Left kidney (tissue), 2 donors: ENCODE results near the gene SEC31B. TPM values are rescaled to one million over a fixed set of nuclear protein-coding genes. Genes with fewer than 3 reads are reported as not detected.

Source experiments
- DNase-seq: peaks from one replicate; pipeline ENCODE4 v3.0.0-alpha.2; 2013
- polyA plus RNA-seq: library from polyadenylated mRNA; unstranded; fragments of 120-200 nt; gene quantifications from one replicate; pipeline ENCODE4 v1.2.1, GENCODE V29; 2013; ENCODE audit not compliant: insufficient read length

The SEC31B gene
- polyA plus RNA-seq, 1 donor = 29.6 TPM

GRCh38 chr10:100529475-100530298 is 10.0 kb upstream of the SEC31B start, which contains the start of gene NDUFB8:
TSS of gene NDUFB8 (minus strand) at chr10:100529871. CDS start at chr10:100529851, 20 bp downstream.
- DNase-seq = peak; percentile 93

DNA sequence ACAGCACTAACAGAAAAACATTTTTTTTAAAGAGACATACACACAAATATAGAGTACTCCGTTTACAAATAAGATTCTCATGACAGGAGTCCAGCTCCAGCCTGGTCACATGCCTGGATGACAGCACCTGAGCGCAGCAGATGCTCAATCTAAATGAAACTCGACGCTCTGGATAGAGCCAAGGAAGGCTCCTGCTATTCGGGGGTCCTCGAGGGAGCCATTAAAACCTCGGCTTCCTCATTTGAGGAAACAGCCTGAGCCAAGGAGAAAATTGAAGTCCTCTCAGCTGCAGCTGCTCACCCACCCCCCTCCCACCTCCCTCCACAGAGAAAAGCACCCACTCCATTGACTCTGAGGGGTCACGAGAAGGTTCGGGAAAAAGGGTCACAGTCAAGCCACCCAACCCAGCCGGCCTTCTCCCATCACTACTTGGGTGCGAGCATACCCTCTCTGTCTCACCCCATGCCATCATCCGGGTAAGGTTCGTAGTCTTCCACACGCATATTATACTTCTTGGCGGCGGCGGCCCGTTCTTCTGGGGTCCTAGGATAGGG is 9.3 kb upstream of the SEC31B start:
- DNase-seq = no peak

DNA sequence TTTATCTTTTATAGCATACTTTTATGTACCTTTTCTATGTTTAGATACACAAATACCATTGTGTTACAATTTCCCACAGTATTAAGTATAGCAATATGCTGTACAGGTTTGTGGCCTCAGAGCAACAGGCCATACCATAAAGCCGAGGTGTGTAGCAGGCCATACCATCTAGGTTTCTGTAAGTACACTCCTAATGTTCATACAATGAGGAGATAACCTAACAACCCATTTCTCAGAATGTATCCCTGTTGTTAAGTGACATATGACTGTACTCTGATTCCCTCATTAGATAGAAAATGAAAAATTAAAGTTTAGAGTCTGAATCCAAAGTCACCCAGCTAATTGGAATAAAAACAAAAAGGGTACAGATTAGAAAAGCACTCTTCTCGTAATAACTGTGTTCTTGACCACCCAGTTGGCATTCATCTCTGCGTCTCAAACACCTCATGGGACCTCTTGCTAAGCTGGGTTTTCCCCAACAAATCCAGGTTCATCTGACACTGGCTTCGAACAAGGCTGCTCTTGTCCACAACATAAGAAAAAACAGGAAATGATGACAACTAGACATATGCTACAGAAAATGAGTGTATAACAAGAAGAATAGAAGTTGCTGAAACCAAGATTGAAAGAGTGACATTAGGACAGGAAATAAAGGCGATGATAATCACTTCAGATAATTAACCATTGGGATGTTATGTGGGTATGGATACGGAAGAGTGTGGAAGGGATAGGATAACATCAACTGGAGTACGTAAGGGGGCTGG is 8.6 kb upstream of the SEC31B start:
- DNase-seq = no peak

- DNase-seq = no peak
Measured at GRCh38 chr10:100524638-100525037, 5.0 kb upstream of the SEC31B start.

- no peak for DNase-seq
Measured at GRCh38 chr10:100524206-100524605, 4.5 kb upstream of the SEC31B start.

DNA sequence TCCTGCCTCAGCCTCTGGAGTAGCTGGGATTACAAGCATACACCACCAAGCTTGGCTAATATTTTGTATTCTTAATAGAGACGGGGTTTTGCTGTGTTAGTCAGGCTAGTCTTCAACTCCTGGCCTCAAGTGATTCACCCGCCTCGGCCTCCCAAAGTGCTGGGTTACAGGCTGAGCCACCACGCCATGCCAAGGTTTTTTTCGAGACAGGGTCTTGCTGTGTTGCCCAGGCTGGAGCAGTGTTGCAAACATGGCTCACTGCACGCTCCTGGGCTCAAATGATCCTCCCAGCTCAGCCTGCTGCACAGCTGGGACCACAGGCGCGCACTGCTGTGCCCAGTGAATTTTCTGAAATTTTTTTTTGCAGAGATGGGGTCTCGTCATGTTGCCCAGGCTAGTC is 3.3 kb upstream of the SEC31B start:
- no peak for DNase-seq

DNA sequence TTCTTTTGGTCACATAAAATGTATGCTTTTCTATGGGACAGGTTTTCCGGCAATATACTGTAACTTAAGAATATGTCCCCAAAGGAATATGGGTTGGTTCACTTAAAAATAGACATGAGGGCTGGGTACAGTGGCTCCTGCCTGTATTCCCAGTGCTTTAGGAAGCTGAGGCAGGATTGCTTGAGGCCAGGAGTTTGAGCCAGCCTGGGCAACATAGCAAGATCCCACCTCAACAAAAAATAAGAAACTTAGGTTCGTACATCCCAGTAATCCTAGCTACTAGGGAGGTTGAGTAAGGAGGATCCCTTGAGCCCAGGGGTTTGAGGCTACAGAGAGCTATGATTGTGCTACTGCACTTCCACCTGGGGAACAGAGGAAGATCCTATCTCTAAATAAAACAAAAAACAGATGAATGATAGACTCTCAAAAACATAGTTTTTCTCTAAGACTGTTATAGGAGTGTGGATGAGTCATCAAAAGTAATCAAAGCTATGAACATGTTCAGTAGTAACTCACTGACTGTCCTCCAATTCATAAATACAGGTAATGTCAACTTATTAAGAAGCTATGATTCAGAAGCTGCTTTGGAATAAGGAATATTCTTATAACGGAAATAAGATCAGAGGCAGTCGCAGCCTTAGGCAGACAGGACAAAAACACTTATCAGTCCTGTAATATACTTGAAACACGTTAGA is 2.6 kb upstream of the SEC31B start:
- no peak for DNase-seq

DNA sequence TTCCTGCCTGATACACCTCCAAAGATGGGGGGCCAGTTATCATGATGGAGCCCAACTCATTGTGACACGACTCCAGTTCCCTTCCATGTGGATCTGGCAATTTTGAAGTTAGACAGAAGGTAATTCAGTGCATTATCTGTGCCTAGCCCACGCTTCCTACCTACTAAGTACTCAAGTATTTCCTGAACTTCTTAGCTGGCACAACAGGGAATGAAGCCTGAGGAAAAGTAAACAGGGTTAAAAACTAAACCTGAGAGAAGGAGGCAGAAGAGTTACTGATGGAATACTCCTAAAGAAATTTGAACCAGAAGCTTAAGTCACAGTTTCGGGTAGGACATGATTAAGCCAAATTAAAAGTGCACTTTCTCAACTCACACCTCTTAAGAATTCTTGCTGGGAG is 1.1 kb upstream of the SEC31B start:
- DNase-seq = no peak

DNA sequence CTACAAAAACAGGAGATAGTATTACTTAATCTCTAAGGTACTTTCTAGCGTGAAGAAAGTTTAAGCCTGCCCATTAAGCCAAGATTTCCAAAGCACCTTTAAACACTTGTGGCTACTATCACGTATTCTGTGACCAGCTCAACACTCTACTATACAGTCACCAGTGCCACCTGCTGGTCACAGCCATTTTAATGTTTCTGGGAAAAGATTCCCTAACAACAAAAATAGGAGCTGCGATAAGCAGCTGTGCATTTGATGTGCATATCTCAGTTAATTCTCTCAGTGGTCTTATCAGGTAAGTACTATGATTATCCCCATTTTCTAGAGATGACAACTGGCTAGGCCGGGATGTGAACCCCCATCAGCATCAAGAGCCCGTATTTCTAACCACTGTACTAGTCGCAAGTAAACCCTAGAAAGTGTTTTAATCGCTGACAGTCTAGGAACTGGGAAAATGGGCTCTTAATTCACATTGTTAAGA is 860 bp downstream of the SEC31B start:
- peak; percentile 84 for DNase-seq

GRCh38 chr10:100516847-100517246 is 2.8 kb downstream of the SEC31B start:
- no peak for DNase-seq

DNA sequence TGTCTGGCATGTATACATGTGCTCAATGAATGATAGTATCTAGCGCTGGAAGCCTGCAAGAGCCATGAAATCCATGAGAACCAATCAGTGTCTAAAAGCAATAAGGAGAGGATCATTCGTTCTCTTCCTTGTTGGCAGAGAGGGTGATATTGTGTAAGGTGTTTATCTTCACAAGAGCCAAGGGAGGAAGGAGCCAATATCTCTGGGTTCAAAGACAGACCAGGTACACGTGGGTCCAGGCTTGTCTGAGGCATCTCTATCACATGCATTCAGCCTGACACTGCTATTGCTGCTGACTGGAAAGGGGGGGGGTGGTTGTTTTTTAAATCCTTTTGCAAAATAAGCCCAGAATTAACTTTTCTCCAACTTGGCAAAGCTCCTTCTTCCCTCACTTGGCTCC is 4.0 kb downstream of the SEC31B start:
- no peak for DNase-seq

DNA sequence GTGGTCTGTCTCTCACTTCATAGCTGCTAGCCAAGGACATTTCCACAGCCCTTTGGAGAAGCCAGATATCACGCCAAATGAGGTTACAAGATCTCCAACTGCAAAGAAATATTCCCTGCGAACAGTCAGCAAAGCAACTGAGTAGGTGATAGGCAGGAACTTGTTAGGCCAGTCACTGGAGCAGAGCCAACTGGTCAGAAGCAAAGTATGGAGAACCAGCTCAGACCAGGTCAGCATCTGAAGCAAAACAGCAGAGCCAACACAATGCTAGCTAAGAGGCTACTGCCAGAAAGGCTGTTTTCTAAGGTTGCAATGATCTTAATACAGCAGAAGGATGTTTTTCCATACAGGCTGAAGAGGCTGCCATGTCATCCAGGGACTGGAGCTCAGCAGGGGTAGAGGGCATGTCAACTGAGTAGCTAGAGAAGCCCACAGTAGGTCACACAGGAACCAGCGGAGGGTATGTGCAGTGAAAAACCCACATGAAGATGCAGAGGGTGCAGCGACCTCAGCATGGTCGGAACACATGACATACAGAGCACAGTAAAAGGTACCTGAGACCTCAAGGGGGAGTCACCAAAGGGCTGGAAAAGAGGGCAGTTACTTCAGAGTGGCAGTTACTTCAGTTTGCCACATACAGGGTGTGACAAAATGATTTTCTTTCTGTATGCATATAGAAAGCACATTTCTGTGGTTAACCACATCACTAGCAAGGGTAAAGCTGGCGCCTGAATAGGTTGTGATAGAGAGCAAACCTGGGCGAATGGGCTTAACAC is 8.9 kb downstream of the SEC31B start:
- no peak for DNase-seq

GRCh38 chr10:100509241-100509840 is 10.3 kb downstream of the SEC31B start:
- no peak for DNase-seq

- DNase-seq = no peak
Measured at GRCh38 chr10:100508691-100509150, 10.9 kb downstream of the SEC31B start.

DNA sequence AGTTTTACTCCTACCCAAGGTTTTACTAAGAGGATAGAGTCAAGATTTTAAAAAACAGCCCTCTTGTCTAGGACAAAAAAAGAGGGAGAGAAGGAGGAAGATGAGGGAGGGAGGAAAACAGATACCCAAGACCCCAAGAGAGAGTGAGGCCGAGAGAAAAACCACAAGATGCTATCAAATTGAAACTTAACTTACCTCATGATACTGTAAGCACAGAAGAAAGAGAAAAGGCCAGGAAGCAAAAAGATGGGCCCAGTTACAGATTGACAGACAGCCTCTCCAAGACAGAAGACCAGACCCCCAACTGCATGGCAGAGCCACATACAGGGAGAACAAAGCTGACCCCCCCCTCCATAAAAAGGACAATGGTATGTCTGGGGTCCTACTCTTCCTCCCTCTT is 11.4 kb downstream of the SEC31B start:
- DNase-seq = no peak

GRCh38 chr10:100507357-100507732 is 12.3 kb downstream of the SEC31B start:
- no peak for DNase-seq

- DNase-seq = no peak
Measured at GRCh38 chr10:100506596-100507356, 12.9 kb downstream of the SEC31B start.

- DNase-seq = no peak
Measured at GRCh38 chr10:100505164-100505563, 14.5 kb downstream of the SEC31B start.

DNA sequence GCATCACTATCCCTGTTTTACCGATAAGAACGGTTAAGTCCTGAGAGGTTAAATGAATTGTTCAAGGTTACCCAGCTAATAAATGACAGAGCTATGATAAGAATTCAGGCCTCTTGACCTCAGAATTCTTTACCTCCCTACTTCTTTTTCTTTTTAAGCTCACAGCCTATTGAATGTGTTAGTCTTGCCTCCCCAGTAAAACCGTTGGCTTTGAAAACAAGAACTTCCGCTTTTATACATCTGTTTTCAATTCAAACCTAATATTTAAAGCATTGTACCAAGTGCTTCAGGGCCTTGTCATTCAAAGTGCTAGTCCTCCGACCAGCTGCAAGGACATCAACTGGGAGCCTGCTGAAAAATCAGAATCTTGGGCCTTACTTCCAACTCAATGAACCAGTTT is 15.6 kb downstream of the SEC31B start:
- DNase-seq = no peak

DNA sequence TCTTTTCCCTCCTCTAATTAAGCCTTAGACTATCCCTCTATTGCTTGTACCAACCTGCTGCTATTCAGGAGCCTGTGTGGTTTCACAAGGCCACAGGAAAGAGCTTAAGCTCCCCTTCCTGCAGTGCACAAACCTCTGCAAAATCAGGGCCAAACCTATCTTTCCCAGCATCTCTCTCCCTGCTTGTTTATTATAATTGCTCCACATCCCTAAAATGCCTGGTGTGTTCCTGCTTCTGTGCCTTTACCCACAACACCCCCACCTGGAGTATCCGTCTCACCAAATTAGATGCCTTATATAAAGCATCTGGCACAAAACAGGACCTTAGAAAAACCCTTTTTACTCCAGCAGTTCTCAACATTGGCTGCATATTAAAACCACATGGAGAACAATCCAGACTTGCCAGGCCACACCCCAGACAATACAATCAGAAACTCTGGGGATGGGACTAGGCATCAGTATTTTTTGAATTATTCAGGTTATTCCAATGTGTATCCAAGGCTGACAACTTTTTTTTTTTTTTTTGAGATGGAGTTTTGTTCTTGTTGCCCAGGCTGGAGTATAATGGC is 16.7 kb downstream of the SEC31B start:
- no peak for DNase-seq
